Measurements from ENCODE around the gene HSPA14. TPM values are rescaled to one million over a fixed set of nuclear protein-coding genes. Genes with fewer than 3 reads are reported as not detected.

HSPA14 gene
- total RNA-seq, 1 donor: 15.5 TPM

DNA sequence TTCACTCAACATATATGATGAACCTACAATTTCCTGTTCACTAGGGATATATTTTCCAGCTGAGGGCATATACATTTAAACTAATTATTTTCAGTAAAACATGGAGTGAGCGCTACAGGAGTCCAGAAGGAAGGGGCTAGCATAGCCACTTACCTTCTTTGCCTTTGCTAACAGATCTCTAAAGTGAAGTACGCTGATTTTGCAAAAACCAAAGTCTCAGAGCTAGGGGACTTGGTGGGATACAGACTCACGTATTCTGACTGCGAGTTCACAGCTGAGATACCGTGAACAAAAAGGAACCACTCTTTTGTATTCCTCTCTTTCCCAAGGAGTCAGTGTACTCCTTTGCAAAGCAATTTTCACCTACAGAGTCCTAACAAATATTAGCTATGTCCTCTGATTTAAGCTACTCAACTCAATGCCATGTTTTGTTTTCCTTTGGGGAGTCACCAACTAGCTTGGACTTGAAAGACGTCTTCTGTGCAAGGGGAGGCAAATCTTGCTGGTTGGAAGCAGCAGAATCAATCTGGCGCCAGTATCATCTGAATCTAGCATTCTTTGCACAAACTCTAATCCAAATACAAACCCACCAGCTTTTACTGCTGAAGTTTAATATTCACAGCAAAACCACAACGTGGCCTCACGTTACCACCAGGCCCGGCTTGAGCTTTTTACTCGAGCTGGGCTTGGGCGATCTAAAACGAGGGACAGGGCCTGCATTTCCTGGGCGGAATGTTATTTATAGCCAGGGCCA, 926 bp upstream of the HSPA14 start:
- TF ChIP-seq CTCF (IDR thresholded peaks at IDR 0.05; ENCODE audit: insufficient read depth, low read depth, low read length): no peak

GRCh38 chr10:14838582-14839304, 637 bp downstream of the HSPA14 start:
- H3K4me3 ChIP-seq (ENCODE audit: low read depth, low read length): peak overlapping the region; percentile 100
- TF ChIP-seq CTCF (IDR thresholded peaks at IDR 0.05; ENCODE audit: insufficient read depth, low read depth, low read length): no peak
- peak; percentile 49 for DNase-seq (ENCODE audit: low read depth)

More for the DNA sequence above, 926 bp upstream of the HSPA14 start:
- peak overlapping the region; percentile 100 for H3K4me3 ChIP-seq (ENCODE audit: low read depth, low read length)
- peak; percentile 75 for DNase-seq (ENCODE audit: low read depth)

- H3K4me3 ChIP-seq (ENCODE audit: low read depth, low read length): peak overlapping the region; percentile 100
- peak; percentile 21 for DNase-seq (ENCODE audit: low read depth)
- TF ChIP-seq CTCF (IDR thresholded peaks at IDR 0.05; ENCODE audit: insufficient read depth, low read depth, low read length): no peak
Measured at GRCh38 chr10:14839305-14839695, 1.2 kb downstream of the HSPA14 start.

GRCh38 chr10:14840178-14840577, 2.1 kb downstream of the HSPA14 start:
- no peak for TF ChIP-seq CTCF (IDR thresholded peaks at IDR 0.05; ENCODE audit: insufficient read depth, low read depth, low read length)
- H3K4me3 ChIP-seq (ENCODE audit: low read depth, low read length): no peak overlapping the region
- DNase-seq (ENCODE audit: low read depth): no peak

GRCh38 chr10:14843327-14843988, 5.4 kb downstream of the HSPA14 start:
- no peak for TF ChIP-seq CTCF (IDR thresholded peaks at IDR 0.05; ENCODE audit: insufficient read depth, low read depth, low read length)
- H3K4me3 ChIP-seq (ENCODE audit: low read depth, low read length): no peak overlapping the region
- DNase-seq (ENCODE audit: low read depth): no peak

DNA sequence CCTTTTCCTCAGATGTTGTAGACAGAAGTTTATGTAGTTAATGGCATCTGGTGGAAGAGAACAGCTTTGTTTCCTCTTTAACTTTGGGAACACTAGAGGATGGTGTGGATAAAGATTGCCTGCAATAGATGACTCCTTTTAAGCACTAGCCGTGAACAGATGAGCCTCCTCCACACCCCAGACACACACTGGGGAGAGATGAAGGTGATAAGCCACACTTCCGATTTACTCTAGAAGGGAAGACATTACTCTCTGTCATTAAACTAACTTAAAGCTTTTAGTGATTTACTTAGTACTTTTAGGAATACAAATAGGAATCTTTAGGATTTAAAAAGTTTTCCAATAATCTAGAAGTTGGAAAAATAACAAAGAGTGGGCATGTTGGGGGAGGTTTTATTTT, 6.8 kb downstream of the HSPA14 start:
- DNase-seq (ENCODE audit: low read depth): no peak
- no peak for TF ChIP-seq CTCF (IDR thresholded peaks at IDR 0.05; ENCODE audit: insufficient read depth, low read depth, low read length)
- no peak overlapping the region for H3K4me3 ChIP-seq (ENCODE audit: low read depth, low read length)

Measured in fibroblast of villous mesenchyme (primary cell).